SK-N-MC (cell line): ENCODE results near the gene DYDC1.

Experiments
- EZH2 ChIP-seq: fragments of 200-600 bp; sonication (generic); IDR thresholded peaks from one replicate; pipeline ENCODE4 v1.6.1; 2017; ENCODE audit warnings: antibody characterized with exemption
- POLR2AphosphoS5 ChIP-seq: IDR thresholded peaks from 2 replicates; pipeline ENCODE4 v1.6.1; 2012; ENCODE audit warnings: mild to moderate bottlenecking, low read depth, low read length, borderline replicate concordance

DNA sequence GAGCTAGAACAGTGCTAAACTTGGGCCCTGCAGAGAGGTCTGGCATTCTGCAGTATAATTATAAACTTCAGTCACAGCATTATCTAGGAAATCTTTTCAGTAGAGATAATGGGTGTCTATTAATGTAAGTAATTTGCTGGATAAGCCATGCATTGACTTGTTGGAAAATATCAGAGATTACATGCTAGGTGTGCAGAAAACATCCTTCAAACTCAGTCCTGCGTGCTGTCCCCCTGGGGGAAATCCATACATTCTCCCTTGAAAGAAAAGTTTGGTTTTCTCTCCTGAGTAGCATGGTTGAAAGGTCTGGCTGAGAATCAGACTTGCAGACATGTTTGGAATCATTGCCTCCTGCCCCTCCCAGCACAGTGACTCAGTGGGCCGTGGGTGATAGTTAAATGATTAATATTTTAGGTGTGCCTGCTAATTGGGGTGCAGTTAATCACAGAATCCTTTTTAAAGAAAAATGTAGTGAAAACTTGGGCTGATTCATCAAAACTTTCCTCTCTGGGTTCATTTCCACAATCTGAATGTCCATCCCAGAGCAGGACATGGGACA, 37.9 kb upstream of the DYDC1 start:
- TF ChIP-seq POLR2AphosphoS5 (no peak), EZH2 (no peak)
